ENCODE data around the gene UBL7. TPM values are rescaled to one million over a fixed set of nuclear protein-coding genes. Genes with fewer than 3 reads are reported as not detected.

The UBL7 gene
- total and polyA plus RNA-seq, 2 experiments from 2014 or later = 70.4 to 78.6 TPM

DNA sequence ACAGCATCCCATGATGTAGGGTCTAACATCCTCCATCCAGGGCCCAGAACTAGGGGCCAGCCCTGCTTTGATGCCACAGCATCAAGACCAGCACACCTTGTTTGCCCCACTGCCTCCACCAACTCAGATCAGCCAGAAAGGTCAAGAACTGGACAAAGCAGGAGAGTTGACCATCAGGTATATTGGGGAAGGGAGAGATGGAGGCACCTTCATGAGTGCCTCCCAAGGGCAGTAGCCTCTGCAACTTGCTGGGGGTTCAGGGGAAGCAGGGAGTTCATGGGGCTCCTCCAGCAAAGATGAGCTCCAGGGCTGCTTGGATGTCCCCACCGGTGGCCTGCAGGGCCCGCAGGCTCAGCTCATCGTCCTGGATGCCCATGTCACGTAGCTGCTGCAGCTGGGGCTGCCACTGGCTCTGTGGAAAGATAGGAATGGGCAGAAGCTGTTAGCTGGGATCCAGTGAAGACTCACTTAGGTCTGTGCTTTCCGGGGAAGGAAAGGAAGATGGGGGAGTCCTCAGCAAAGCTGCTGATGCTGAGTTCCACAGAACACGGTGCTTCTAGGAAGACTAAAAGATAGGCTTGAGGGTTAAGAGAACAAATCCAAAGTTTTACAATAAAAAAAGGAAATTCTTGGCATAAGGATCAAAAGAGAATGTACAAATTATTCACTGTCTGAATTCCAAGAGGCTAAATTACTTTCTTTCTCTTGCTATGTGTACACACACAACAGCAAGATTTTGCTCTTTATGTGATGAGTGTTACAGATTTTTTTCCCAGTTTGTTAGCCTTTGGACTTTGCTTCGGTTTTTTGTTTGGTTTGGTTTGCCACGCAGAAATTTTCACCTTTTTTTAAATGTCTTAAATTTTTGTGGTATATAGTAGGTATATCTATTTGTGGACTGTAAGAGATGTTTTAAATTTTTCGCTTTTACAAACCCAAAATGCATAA, 14.9 kb downstream of the UBL7 start:
- Histone ChIP-seq H3K79me2 (ENCODE audit: insufficient read depth) (no peaks in the 10 kb centered on the region), H3K36me3 (ENCODE audit: low read depth) (no peaks in the 10 kb centered on the region), H3K4me1 (ENCODE audit: insufficient read depth) (peaks cover 14% of the 10 kb centered on the region), H3K27me3 (replicated peaks; ENCODE audit: insufficient read depth) (no peaks in the 10 kb centered on the region), H3K9me2 (ENCODE audit: insufficient read depth) (no peaks in the 10 kb centered on the region), H3K9me3 (ENCODE audit: low read depth) (no peaks in the 10 kb centered on the region), H3F3A (ENCODE audit: insufficient read depth) (no peaks in the 10 kb centered on the region), H3K4me3 (no peak overlapping the region), H2AFZ (no peak overlapping the region), H3K4me2 (ENCODE audit: unreplicated experiment) (no peak overlapping the region), H3K27ac (no peak overlapping the region), H3K9ac (no peak overlapping the region), H4K20me1 (ENCODE audit: insufficient read depth) (no peaks in the 10 kb centered on the region)
- DNase-seq = no peak
- in situ Hi-C loops (cut with MboI) = no loop called here
- 96 to 97% methylated on average over 9 of the region's 9 CpGs for WGBS, 2 experiments (ENCODE audit: low coverage in 1 of 2, low lambda C conversion rate in 2 of 2, missing lambda C conversion rate in 2 of 2)
- TF ChIP-seq EZH2phosphoT487 (IDR thresholded peaks at IDR 0.05; ENCODE audit: insufficient read depth, low read depth) (no peak), EZH2 (IDR thresholded peaks at IDR 0.05; ENCODE audit: insufficient read depth, poor library complexity, severe bottlenecking) (no peak)

DNA sequence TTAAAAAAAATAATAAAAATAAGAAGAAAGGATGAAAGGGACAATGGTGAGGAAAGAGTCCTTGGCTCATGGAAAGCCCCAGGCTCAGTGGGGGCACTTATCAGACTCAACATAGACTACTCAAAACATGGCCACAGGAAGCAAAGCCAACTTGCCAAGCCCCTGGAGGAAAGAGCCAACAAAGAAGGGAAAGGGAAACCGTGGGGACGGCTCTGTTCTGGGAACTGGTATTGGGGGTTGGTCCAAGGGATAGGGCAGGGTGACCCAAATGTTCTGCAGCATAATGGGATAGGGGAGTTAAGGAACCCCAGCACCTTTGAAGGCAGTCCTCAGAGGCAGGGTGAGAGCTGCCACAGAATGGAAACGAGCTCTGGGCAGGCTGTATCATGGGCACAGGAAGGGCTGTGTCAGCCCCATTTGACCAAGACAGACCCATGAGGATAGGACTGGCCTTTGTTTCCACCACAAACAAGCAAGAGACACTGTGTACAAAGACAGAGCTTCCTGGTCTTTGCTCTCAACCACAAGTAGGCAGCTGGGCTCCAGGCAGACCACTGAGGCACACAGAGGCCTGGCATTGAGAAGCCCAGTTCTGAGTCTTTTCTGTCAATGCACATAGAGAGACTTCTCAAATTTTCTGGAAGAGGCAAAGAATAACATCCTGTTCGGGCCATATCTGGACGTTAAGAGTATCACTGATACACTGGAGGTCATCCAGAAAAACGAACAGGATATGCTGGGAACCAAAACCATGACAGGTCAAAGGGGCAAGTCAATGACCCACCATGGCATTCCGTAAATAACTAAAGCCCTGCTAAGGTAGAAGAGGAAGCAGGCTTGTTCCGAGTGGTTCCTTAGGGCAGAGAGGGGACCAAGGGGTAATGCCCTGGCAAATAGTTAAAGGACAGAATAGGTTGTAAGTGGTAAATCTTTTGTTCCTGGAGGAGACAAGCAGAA, 16.6 kb downstream of the UBL7 start:
- Histone ChIP-seq H3K4me1 (ENCODE audit: insufficient read depth) (peaks cover 14% of the 10 kb centered on the region), H3K27me3 (replicated peaks; ENCODE audit: insufficient read depth) (no peaks in the 10 kb centered on the region), H3K9me3 (ENCODE audit: low read depth) (no peaks in the 10 kb centered on the region), H3K79me2 (ENCODE audit: insufficient read depth) (no peaks in the 10 kb centered on the region), H3K4me3 (no peak overlapping the region), H3K4me2 (ENCODE audit: unreplicated experiment) (no peak overlapping the region), H2AFZ (no peak overlapping the region), H3K9ac (no peak overlapping the region), H4K20me1 (ENCODE audit: insufficient read depth) (no peaks in the 10 kb centered on the region), H3K36me3 (ENCODE audit: low read depth) (no peaks in the 10 kb centered on the region), H3K9me2 (ENCODE audit: insufficient read depth) (no peaks in the 10 kb centered on the region), H3F3A (ENCODE audit: insufficient read depth) (no peaks in the 10 kb centered on the region), H3K27ac (no peak overlapping the region)
- DNase-seq = no peak
- WGBS, 2 experiments (ENCODE audit: low coverage in 1 of 2, low lambda C conversion rate in 2 of 2, missing lambda C conversion rate in 2 of 2) = 73 to 74% methylated on average over 8 of the region's 8 CpGs
- TF ChIP-seq EZH2phosphoT487 (IDR thresholded peaks at IDR 0.05; ENCODE audit: insufficient read depth, low read depth) = no peak
- no peak for TF ChIP-seq EZH2 (IDR thresholded peaks at IDR 0.05; ENCODE audit: insufficient read depth, poor library complexity, severe bottlenecking)
- in situ Hi-C loops (cut with MboI) = no loop called here

DNA sequence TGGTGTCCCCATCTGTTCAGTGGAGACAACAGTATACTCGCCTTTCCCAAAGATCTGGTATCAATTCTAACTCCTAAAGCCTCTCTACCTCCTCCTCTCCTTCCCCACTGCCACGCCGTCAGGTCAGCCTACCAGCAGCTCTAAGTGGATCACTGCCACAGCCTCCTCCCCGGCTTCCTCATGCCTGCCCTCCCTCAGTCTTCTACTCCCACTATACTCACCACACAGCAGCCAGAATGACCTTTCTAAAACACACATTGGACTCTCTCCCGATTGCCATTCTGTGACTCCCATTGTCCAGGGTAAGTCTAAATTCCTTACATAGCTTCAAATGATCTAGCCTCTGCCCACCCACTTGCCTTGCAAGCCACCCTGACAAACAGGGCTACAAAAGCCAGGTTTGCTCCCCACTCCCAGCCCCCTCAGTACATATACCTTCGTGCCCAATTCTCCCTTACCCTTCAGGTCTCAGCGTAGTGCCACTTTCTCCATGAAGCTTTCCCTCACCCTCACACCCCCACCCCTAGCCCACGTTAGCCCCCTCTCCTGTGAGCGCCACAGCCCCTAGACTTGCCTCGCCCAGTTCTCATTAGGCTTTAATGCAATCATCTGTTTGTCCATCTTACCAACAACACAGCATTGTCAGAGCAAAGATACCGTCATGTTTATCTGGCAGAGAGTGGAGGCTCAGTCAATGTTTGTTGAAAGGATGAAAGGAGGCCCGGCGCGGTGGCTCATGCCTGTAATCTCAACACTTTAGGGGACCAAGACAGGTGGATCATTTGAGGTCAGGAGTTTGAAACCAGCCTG, 17.7 kb downstream of the UBL7 start:
- in situ Hi-C loops (cut with MboI) = no loop called here
- WGBS, 2 experiments (ENCODE audit: low coverage in 1 of 2, low lambda C conversion rate in 2 of 2, missing lambda C conversion rate in 2 of 2) = 72 to 73% methylated on average over 14 of the region's 14 CpGs

More for the DNA sequence above, 17.7 kb downstream of the UBL7 start:
- TF ChIP-seq EZH2phosphoT487 (IDR thresholded peaks at IDR 0.05; ENCODE audit: insufficient read depth, low read depth) (no peak), EZH2 (IDR thresholded peaks at IDR 0.05; ENCODE audit: insufficient read depth, poor library complexity, severe bottlenecking) (no peak)
- Histone ChIP-seq H3F3A (ENCODE audit: insufficient read depth) (no peaks in the 10 kb centered on the region), H3K27ac (peak overlapping the region; percentile 14; the same call in 1 of the 2 replicates), H2AFZ (no peak overlapping the region), H3K36me3 (ENCODE audit: low read depth) (no peaks in the 10 kb centered on the region), H3K9me3 (ENCODE audit: low read depth) (no peaks in the 10 kb centered on the region), H3K9me2 (ENCODE audit: insufficient read depth) (no peaks in the 10 kb centered on the region), H3K27me3 (replicated peaks; ENCODE audit: insufficient read depth) (no peaks in the 10 kb centered on the region), H4K20me1 (ENCODE audit: insufficient read depth) (no peaks in the 10 kb centered on the region), H3K4me3 (no peak overlapping the region), H3K79me2 (ENCODE audit: insufficient read depth) (no peaks in the 10 kb centered on the region), H3K4me2 (ENCODE audit: unreplicated experiment) (peak overlapping the region; percentile 30), H3K9ac (peak overlapping the region; percentile 6; the same call in 1 of the 2 replicates), H3K4me1 (ENCODE audit: insufficient read depth) (peaks cover 14% of the 10 kb centered on the region)
- peak; percentile 74 for DNase-seq

Data from GM23248 (cell line).